Adipose tissue (tissue), 3 donors: ENCODE results near the gene HHEX. TPM values are rescaled to one million over a fixed set of nuclear protein-coding genes. Genes with fewer than 3 reads are reported as not detected.
"Not testable (repeated sequence)": the region's sequence is repeated elsewhere in the genome, so short reads cannot be mapped to it uniquely, and the experiment has no call there.

ENCODE experiments used
- H3K27ac ChIP-seq: one replicate; pipeline ENCODE4 v1.5.1; 2013; ENCODE audit warnings: low read depth, low read length
- WGBS, 3 donors: extraction: QIAGEN DNeasy Blood & Tissue Kit; methylation state at CpG; one replicate each; pipeline ENCODE4 v1.1.7; 2013; 5-methylcytosine and 5-hydroxymethylcytosine counted together
- polyA plus RNA-seq, 3 donors: library from polyadenylated mRNA; stranded (reverse); fragments of 200-250 nt; gene quantifications; one replicate each; pipeline ENCODE4 v1.2.3, GENCODE V29; 2013
- donor health status: healthy with polysubstance abuse.
- donor health status: Bipolar disorder and iron deficiency.
- donor health status: healthy.

The HHEX gene
- polyA plus RNA-seq, 3 donors: 13.8 to 17.2 (median 15.5) TPM

DNA sequence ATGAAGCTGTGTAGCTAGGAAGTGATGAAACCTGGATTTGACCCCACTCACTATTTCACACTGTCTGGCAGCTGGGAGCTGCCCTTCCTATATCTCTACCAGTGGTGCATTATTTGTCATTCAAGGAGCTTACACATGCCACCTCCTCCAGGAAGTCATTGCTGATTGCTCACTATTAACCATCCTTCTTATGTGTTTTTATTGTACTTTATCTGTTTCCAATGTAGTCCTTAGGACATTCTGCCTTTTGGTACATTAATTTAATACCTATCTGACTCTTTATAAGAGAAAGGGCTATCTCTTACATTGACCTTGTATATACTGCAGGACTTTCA, 31.0 kb downstream of the HHEX start:
- no peak overlapping the region for H3K27ac ChIP-seq

- H3K27ac ChIP-seq: no peak overlapping the region
These were observed 32.6 kb downstream of the HHEX start for GRCh38 chr10:92722349-92722748.

DNA sequence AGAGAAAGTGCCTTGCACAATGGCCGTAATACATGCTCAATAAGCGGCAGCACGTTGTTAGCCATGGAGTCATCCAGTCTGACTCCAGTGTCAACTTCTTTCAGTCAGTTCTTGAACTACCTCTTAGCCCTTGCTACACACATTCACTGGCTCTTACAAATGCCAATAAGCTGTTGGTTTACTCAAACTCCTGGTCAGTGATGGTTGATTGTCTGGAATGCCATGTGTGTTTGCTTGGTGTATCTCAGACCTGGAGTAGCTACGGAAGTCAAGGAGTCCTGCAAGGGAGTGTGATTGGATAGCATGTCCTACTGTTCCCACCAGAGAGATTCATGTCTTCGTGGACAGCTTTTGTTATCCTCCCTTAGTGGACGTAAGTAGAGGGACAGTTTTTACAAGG, 37.4 kb downstream of the HHEX start:
- WGBS, 3 donors: 78 to 91% (median 87%) methylated on average over 6 of the region's 6 CpGs
- H3K27ac ChIP-seq: no peak overlapping the region

GRCh38 chr10:92727550-92727949, 37.8 kb downstream of the HHEX start:
- WGBS, 3 donors: 33 to 61% (median 44%) methylated on average over 3 of the region's 3 CpGs
- no peak overlapping the region for H3K27ac ChIP-seq

- WGBS, 3 donors: 54 to 76% (median 70%) methylated on average over 2 of the region's 2 CpGs
- H3K27ac ChIP-seq: no peak overlapping the region
These were observed 40.1 kb downstream of the HHEX start for GRCh38 chr10:92729886-92730285.

- 85 to 95% (median 93%) methylated on average over 2 of the region's 2 CpGs for WGBS, 3 donors
- H3K27ac ChIP-seq: no peak overlapping the region
These were observed 43.2 kb downstream of the HHEX start for GRCh38 chr10:92732958-92733357.

- H3K27ac ChIP-seq: no peak overlapping the region
These were observed 44.5 kb downstream of the HHEX start for GRCh38 chr10:92734301-92734700.

DNA sequence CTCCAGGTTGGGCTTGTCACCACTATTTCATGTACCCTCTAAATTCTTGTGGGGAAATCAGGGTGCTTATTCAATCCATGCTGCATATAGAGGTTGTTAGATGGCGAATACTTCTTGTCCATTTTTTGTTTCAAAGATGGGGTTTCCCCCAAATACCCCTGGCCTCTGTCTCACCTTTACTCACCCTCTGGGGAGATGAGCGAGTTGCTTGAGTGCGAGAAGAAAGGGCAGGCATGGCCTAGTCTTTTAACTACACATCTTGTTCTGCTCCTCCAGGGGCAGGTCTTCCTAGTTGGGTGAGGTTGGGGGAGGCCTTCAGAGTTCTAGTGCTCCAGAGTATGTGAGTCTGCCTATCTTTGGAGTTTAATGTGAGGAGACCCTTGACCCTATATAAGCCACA, 46.2 kb downstream of the HHEX start:
- 93 to 94% (median 94%) methylated on average over 3 of the region's 3 CpGs for WGBS, 3 donors
- H3K27ac ChIP-seq: no peak overlapping the region

DNA sequence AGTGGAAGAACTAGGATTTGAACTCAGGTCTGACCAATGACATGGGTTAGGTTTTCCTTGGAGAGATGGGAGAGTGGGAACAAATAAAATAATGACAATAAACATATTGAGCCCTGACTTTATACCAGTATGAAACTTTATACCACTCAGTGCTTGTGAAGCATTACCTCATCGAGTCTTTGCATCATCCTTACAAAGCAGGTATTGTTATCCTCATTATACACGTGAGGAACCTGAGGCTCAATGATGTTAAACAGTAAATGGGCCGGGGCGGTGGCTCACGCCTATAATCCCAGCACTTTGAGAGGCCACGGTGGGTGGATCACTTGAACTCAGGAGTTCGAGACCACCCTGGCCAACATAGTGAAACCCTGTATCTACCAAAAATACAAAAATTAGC, 47.7 kb downstream of the HHEX start:
- no peak overlapping the region for H3K27ac ChIP-seq
- WGBS, 3 donors: 90 to 94% (median 93%) methylated on average over 7 of the region's 7 CpGs

GRCh38 chr10:92740762-92741161, 51.0 kb downstream of the HHEX start:
- H3K27ac ChIP-seq: no peak overlapping the region
- 84 to 92% (median 88%) methylated on average over 3 of the region's 3 CpGs for WGBS, 3 donors

DNA sequence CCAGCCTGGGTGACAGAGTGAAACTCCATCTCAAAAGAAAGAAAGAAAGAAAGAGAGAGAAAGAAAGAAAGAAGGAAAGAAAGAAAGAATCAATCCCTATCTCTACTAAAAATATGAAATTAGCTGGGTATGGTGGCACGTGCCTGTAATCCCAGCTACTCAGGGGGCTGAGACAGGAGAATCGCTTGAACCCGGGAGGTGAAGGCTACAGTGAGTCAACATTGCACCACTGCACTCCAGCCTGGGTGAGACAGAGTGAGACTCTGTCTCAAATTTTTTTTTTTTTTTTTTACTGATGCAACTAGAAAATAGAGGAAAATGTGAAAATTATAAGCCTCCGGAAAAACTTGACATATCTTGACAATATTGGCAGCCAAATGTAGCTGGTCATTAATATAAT, 52.0 kb downstream of the HHEX start:
- not testable (repeated sequence) for H3K27ac ChIP-seq
- WGBS, 3 donors: 87 to 92% (median 90%) methylated on average over 4 of the region's 4 CpGs

DNA sequence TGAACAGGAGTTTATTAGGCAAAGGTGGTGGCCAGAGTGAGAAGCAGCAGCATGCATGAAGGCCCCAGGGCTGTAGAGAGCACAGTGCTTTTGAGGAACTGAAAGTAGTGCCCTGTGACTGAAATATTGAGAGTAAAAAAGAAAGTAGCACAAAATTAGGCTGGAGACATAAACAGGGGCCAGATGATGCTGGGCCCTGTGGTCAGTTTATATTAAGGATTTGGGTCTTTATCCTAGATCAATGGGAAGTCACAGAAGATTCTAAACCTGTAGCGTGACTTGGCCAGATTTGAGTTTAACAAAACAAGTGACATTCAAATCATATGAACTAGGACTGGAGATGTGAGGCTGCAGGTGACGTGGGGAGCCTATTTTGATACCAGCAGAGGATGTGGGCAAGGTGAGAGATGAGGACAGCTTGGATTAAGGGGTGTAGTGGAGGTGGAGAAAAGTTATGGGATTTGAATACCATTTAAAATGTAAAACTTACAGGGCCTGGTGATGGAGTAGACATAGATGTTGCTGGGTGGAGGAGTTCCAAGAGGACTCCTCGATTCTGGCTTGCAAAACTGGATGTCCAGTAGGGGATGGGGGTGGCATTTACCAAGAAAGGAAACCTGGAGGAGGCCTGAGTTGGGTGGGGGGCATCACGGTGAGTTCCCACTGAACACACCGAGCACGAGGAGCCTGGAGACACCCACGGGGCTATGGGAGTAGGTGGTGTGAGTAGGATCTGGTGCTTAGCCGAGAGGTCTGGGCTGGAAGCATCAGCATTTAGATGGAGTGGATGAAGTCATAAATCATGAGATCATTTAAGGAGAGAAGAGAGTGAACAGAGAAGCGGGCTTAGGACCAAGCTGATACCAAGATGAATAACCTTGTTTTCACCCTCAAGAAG, 52.8 kb downstream of the HHEX start:
- 86 to 89% (median 86%) methylated on average over 9 of the region's 9 CpGs for WGBS, 3 donors
- no peak overlapping the region for H3K27ac ChIP-seq

Other genes with a start within 250 kb of the HHEX start
- gene IDE, start 115.9 kb upstream of the HHEX start, polyA plus RNA-seq: 1 to 10 TPM; 6.2 to 8.4 (median 6.4) TPM
- under 1 TPM; 0.25 to 0.45 (median 0.37) TPM for gene KIF11, start 96.8 kb upstream of the HHEX start, polyA plus RNA-seq
- gene EXOC6, start 158.6 kb downstream of the HHEX start, polyA plus RNA-seq: 1 to 10 TPM; 3.8 to 5.6 (median 5.1) TPM